NCI-H446 treated with DMSO at 0.1 percent for 48 hours (cell line): ENCODE measurements around the gene SLC29A3.
"Not testable (repeated sequence)": the region's sequence is repeated elsewhere in the genome, so short reads cannot be mapped to it uniquely, and the experiment has no call there.

Source experiments
- DNase-seq: peaks from one replicate; lab custom pipeline; 2025; lab: John Stamatoyannopoulos, UW

The SLC29A3 gene

DNA sequence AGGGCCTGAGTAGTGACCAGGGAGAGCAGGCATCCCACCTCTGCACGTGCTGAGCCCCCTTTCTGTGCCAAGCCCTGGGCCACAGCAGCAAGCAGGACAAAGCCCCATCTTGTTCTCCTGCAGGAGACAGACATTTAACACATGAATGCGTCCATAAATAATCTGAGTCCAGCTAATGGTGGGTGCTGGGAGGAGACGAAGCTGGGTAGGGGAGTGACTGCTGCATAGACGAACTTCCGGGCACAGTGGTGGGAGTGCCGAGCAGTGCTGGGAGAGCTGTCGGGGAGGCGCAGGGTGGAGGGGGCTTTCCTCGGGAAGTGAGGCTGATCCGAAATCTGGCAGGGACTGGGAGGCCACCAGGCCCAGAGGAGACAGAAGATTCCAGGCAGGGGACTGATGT, 35.2 kb upstream of the SLC29A3 start:
- DNase-seq = no peak

DNA sequence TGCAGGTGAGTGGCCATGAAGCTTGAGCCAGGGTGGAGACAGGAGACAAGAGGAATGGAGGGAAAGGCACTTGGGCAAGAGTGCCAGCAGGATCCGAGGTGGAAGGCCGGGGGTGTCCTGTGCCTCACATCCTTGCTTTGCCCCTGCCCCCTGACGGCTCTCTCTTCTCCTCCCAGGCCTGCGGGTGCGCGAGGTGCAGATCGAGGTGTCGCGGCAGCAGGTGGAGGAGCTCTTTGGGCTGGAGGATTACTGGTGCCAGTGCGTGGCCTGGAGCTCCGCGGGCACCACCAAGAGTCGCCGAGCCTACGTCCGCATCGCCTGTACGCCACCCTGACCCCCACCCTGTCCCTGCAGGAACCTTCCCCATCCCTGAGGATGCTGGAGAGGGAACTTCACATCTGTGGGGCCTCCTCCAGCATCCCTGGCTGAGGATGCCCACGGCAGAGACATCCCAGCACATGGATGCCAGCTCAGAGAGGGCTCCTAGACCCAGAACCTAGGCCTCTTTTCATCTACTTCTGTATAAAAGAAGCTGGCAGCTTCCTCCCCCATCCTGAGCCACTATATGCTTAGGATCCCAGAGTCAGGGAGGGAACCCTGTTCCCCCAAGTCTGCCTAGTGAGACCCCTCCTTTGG, 34.4 kb upstream of the SLC29A3 start:
- DNase-seq = no peak

DNA sequence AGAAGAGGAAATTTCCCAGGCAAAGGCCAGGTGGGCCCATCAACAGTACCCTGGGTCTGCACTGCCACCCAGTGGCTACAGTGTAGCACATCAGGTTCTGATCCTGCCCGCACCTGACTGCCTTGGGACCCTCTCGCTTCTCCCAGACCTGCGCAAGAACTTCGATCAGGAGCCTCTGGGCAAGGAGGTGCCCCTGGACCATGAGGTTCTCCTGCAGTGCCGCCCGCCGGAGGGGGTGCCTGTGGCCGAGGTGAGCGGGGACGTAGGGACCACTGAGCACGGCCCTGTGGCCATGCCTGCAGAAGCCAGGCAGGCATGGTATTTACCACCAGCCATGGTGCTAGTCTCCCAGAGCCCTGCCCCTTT, 33.9 kb upstream of the SLC29A3 start:
- DNase-seq = no peak

DNA sequence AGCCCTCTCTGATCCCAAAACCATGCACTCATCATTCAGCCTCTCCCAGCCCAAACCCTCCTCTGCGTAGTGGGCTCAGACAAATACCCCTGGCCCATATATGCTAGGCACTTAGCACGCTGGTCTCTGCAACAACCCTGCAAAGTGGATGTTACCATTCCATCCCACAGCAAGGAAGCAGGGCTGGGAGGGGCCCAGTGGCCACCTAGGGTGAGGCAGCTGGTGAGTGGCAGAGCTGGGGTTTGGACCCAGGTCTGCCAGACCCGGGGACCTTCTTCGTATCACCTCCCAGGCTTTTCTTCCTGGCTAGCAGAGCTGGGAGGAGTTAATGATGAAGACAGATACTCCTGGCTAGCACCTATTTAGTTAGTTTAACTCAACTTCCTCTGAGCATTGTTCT, 33.1 kb upstream of the SLC29A3 start:
- DNase-seq = no peak

DNA sequence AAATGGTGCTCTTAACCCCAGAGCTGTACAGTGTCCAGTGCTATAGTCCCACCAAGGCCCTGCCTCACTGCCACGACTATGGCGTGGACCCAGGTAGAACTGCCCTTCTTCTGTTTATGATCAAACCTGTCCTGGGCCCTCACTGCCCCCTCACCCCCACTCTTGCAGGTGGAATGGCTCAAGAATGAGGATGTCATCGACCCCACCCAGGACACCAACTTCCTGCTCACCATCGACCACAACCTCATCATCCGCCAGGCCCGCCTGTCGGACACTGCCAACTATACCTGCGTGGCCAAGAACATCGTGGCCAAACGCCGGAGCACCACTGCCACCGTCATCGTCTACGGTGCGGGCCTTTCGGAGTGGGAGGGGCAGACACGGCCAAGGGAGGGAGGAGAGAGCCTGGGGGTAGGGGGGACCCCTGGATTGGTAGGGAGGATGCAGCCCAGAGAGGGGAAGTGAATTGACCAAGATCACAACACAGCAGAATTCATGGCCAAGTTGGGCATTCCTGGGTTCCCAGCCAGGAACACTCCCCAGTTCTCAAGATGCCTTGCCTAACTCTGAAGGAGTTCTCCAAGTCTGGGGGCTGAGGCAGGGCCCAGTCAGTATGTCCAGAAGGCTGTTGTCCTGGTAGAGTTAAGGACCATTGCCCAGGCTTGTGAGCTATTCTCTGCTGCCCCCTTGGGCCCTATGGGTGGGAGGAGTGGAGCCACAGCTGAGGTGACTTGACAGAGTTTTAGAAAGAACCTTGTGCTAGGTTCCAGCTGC, 32.4 kb upstream of the SLC29A3 start:
- DNase-seq = no peak

DNA sequence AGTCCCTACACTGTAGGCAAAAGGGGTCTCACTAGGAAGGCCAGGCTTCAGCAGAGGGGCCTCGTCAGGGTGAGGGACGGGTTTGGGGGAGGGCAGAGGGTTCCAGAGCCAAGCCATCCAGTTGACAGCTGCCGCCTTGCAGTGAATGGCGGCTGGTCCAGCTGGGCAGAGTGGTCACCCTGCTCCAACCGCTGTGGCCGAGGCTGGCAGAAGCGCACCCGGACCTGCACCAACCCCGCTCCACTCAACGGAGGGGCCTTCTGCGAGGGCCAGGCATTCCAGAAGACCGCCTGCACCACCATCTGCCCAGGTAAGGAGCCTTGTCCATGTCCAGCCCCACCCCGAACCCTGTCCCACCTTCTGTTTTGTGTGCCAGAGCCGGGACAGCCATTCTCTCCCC, 31.6 kb upstream of the SLC29A3 start:
- DNase-seq = no peak

DNA sequence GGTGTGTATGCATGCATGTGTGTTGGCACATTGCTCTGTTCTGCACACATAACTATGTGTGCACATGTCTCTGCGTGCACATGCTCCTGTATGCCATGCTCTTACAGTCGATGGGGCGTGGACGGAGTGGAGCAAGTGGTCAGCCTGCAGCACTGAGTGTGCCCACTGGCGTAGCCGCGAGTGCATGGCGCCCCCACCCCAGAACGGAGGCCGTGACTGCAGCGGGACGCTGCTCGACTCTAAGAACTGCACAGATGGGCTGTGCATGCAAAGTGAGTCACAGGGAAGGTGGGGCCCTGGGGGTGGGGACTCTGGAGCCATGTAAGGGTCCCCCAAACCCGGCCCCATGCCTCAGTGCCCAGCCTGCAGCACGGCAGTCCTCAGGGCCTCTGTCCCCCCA, 30.6 kb upstream of the SLC29A3 start:
- no peak for DNase-seq

DNA sequence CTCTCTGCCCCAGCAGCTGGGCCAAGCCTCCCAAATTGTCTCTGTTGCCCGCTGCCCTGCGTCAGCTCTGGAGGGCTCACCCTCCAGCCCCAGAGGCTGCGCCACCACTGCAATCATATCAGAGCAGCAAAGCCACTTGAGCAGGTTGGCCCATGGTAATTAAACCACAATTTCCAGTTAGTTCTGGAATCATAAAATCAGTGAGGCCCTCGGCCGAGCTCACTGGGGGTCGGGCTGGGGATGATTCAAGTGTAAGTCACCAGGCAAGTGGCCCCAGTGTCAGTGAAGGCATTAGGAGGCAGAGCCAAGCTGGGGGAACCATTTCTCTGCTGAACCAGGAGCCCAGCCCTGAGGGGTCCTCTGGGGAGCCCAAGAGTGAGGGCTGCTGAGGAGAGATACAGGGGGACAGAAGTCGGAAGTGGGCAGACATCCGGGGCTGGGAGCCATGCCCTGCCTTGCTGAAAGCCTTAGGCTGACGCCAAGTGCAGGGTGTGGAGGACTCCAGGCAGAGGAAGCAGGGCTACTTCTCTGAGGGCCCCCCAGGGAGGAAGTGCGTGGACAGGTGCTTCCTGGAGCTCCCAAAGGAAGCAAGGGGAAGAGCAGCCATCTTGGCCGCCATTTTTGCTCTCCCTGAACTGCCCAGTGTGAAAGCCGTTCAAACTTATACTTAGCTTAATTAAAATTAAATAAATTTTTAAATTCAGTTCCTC, 29.5 kb upstream of the SLC29A3 start:
- no peak for DNase-seq

DNA sequence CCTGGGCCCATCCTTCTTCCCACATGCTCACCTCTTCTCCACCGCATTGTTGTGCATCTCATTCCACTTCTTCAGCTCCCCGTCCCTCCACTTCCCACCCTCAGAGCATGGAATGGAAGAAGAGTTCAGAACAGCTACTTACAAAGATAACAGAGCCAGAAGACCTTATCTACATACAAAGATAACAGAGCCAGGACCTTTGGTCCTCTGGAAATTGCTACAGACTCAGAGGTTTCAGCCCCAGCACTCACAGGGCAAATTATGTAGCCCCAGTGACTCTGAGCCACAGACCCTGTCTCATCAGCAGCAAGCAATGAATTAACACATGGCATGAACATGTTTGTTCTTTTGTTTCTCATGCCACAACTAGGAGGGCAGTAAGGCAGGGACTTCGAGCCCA, 28.7 kb upstream of the SLC29A3 start:
- no peak for DNase-seq

DNA sequence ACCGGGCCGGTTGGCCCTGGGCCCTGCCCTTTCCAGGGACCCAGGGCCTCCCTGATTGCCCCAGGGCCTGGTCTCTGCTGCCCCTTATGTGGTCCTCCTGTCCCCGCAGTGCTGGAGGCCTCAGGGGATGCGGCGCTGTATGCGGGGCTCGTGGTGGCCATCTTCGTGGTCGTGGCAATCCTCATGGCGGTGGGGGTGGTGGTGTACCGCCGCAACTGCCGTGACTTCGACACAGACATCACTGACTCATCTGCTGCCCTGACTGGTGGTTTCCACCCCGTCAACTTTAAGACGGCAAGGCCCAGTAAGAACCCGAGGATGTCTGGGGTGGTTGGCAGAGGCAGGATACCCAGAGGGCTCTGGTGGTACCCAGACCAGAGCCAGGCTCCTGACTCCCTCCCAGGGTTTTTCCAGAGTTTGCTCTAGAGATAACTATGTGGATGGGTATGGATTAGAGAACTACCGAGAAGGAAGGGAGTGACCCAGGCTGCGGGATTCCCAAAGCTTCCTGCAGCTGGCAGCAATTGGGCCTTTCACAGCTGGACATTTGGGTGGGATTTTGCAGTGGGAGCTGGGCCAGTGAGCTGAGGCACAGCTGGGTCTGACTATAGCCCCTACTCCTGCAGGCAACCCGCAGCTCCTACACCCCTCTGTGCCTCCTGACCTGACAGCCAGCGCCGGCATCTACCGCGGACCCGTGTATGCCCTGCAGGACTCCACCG, 28.1 kb upstream of the SLC29A3 start:
- DNase-seq = no peak

DNA sequence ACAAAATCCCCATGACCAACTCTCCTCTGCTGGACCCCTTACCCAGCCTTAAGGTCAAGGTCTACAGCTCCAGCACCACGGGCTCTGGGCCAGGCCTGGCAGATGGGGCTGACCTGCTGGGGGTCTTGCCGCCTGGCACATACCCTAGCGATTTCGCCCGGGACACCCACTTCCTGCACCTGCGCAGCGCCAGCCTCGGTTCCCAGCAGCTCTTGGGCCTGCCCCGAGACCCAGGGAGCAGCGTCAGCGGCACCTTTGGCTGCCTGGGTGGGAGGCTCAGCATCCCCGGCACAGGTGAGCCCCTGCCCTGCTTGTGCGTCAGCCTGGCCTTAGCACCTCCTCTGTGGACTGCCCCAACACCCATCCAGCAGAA, 27.5 kb upstream of the SLC29A3 start:
- DNase-seq = no peak

DNA sequence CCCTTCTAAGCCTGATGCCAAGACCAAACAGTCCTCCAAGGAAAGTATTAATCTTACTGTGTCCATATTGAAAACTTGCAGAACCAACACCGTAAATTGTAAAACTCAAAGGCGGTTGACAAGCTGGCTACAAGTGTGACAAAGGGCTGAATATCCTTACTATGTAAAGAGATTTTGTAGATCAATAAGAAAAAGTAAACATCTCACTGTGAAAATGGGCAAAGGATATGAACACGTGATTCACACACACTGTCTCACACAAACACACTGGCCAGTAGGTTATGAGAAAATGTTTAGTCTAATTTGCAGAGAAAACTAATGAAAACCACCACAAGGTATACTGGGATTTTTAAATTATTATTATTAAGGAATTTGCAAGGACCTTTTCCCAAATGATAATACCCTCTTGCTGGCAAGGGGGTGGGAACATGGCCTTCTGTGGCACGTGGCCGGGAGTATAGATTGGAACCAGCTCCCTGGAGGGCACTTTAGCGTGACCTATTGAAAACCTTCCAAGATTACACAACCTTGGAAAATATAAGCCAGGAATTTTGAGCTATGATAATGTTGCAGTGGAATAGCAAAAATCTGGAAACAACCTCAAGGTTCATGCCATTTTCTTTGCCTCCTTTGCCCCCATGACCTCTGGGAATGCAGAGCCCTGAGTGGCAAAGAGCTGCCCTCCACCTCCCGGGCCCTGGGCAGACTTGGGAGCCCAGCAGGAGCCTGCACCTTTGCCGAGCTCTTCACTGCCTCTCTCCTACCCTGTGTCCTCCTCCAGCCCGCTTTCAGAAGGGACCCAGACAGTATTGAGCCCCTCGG, 26.2 kb upstream of the SLC29A3 start:
- no peak for DNase-seq

DNA sequence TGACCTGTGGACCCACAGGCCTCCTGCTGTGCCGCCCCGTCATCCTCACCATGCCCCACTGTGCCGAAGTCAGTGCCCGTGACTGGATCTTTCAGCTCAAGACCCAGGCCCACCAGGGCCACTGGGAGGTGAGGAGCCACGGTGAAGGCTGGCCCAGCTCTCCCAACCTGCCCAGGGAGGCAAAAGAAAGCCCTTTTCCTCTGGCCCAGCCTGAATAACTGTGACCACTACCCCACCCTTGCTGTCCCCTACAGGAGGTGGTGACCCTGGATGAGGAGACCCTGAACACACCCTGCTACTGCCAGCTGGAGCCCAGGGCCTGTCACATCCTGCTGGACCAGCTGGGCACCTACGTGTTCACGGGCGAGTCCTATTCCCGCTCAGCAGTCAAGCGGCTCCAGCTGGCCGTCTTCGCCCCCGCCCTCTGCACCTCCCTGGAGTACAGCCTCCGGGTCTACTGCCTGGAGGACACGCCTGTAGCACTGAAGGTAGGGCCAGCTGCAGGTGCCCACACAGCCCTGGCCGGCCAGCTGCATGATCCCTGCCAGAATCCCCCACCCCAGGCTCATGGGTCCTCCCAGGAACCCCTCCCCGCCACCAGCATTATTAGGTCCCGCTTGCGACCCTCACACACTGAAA, 25.5 kb upstream of the SLC29A3 start:
- DNase-seq = no peak

DNA sequence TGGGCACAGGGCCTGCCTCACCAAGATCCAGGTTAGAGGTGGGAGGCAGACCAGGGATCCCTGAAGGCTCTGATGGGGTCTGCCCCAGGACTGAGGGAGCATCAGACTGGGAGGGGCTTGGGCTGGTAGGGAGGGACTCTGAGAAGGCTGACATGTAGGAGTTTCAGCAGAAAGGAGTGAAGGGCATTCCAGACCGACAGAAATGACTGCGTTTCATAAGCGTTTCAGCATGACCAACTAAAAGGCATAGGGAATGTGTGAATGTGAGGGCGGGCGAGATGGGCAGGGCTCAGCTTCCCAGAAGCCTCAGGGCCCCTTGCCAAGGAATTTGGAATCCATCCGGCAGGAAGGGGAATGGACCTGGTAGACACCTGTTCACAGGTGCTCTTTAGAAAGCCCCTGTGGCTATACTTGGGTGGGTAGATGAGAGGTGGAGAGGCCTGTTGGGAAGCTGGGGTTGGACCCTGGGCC, 24.9 kb upstream of the SLC29A3 start:
- no peak for DNase-seq

DNA sequence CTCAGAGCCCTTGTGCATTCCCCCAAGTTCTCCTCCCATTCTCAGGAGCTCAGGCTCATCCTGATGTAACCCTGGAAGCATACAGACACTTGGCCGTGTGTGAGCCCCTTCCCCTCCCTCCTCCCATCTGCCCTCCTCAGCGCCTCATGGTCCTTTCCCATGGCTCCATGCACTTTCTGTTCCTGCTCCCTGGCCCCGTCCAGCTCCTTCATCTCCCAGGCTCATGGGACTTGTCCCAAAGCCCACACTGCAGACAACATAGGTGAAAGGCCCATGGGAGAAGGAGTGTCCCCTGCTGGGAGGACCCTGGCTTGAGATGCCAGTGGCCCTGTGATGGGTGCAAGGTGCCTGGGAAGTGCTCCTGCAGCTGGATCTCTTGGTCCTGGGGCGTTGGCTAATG, 24.2 kb upstream of the SLC29A3 start:
- DNase-seq = no peak

DNA sequence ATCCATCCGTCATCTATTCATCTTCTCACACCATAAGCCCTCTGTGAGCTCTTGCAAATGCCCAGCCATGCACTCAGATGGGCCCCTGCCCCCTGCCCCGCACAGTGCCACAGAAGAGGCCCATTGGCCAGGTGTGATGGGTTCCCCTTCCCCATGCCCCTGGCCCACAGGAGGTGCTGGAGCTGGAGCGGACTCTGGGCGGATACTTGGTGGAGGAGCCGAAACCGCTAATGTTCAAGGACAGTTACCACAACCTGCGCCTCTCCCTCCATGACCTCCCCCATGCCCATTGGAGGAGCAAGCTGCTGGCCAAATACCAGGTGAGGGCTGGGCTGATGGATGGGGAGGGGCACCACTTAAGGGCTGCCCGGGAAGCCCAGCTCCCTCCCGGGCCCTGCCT, 23.4 kb upstream of the SLC29A3 start:
- DNase-seq = no peak

DNA sequence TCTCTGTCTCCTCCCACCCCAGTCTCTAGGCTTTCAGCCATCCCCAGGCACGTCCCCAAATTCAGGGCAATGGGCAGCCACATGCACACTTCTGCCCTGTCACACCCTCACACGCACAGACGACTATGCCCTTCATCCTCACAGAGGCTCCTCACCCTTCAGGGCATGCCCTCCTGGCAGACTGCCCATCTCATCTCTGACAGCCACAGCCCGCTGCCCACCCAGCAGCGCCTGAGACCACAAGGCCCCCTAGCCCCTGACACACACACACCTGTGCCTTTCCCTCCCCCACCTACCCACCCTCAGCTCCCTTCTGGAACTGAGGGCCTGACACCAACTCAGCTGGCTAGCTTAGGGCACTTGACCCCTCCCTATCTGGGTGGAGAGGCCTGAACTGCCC, 23.0 kb upstream of the SLC29A3 start:
- no peak for DNase-seq

DNA sequence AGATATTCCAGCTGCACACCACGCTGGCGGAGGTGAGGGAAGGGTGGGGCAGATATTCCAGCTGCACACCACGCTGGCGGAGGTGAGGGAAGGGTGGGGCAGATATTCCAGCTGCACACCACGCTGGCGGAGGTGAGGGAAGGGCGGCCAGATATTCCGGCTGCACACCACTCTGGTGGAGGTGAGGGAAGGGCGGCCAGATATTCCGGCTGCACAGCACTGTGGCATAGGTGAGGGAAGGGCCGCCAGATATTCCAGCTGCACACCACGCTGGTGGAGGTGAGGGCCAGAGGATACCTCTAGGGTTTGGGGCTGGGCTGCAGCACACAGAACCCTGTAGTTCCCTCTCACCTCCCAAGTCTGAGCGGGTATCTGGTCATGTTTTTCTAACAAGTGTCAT, 22.2 kb upstream of the SLC29A3 start:
- not testable (repeated sequence) for DNase-seq

DNA sequence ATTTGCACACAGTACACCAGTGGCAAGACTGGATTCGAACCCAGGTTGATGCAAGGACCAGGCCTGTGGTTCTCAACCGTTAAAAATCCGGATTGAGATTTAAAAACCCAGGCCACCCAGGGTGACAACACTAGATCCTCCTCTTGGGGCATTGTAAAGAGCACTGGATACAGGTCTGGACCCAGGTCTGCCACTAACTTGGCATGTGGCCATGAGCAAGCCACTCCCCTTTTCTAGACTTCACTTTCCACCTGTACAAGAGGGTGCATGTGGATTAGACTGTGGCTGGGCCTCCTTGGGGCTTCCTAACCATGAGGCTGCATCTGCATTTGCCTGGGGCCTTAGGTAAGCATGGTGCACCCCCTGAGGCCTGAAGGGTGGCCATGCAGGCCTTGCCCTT, 21.7 kb upstream of the SLC29A3 start:
- no peak for DNase-seq

DNA sequence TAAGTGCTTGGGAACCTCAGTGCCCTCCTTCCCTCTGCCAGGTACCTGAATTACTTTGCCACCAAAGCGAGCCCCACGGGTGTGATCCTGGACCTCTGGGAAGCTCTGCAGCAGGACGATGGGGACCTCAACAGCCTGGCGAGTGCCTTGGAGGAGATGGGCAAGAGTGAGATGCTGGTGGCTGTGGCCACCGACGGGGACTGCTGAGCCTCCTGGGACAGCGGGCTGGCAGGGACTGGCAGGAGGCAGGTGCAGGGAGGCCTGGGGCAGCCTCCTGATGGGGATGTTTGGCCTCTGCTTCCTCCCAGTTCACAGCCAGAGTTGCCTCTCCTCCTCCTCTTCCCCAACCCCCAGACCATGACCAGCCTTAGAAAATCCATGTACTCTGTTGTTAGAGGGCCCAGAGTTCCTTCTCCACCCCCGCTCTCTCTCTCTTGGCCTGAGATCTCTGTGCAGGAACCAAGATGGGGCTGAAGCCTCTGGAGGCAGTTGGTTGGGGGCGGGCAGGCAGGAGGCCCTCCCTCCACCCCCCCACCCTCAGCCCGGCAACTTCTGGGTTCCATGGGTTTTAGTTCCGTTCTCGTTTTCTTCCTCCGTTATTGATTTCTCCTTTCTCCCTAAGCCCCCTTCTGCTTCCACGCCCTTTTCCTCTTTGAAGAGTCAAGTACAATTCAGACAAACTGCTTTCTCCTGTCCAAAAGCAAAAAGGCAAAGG, 19.8 kb upstream of the SLC29A3 start:
- no peak for DNase-seq
